DMS79 (cell line): ENCODE data around the gene PLBD2.

Experiments
- DNase-seq: peaks from one replicate; lab custom pipeline; 2025; lab: John Stamatoyannopoulos, UW

Gene PLBD2

GRCh38 chr12:113358381-113359132, at the start of gene PLBD2:
PLBD2 (plus strand) TSS chr12:113358587; CDS start chr12:113358601, 14 bp downstream.
- peak; percentile 82 for DNase-seq

- no peak for DNase-seq
Observed at GRCh38 chr12:113310489-113310888, 47.9 kb upstream of the PLBD2 start.

GRCh38 chr12:113314121-113314529, 44.3 kb upstream of the PLBD2 start:
- DNase-seq, result no peak

GRCh38 chr12:113315358-113315757, 43.0 kb upstream of the PLBD2 start:
- no peak for DNase-seq

- DNase-seq, result no peak
Observed at GRCh38 chr12:113316155-113316554, 42.2 kb upstream of the PLBD2 start.

GRCh38 chr12:113317122-113317521, 41.3 kb upstream of the PLBD2 start:
- DNase-seq, result no peak

- DNase-seq, result no peak
Observed at GRCh38 chr12:113318046-113318656, 40.2 kb upstream of the PLBD2 start.

- DNase-seq, result no peak
Observed at GRCh38 chr12:113318900-113319628, 39.3 kb upstream of the PLBD2 start.

- DNase-seq, result no peak
Observed at GRCh38 chr12:113320401-113320800, 38.0 kb upstream of the PLBD2 start.

- DNase-seq, result no peak
Observed at GRCh38 chr12:113322343-113322742, 36.0 kb upstream of the PLBD2 start.

GRCh38 chr12:113325916-113326315, 32.5 kb upstream of the PLBD2 start:
- no peak for DNase-seq

GRCh38 chr12:113326775-113327395, 31.5 kb upstream of the PLBD2 start:
- DNase-seq, result no peak

- DNase-seq, result no peak
Observed at GRCh38 chr12:113328368-113328889, 30.0 kb upstream of the PLBD2 start.

GRCh38 chr12:113329022-113329790, 29.2 kb upstream of the PLBD2 start:
- no peak for DNase-seq

GRCh38 chr12:113329791-113330417, 28.5 kb upstream of the PLBD2 start:
- no peak for DNase-seq

GRCh38 chr12:113330505-113330904, 27.9 kb upstream of the PLBD2 start:
- no peak for DNase-seq

GRCh38 chr12:113332688-113333417, 25.5 kb upstream of the PLBD2 start:
- no peak for DNase-seq

- no peak for DNase-seq
Observed at GRCh38 chr12:113333418-113333750, 25.0 kb upstream of the PLBD2 start.

- DNase-seq, result no peak
Observed at GRCh38 chr12:113333877-113334785, 24.3 kb upstream of the PLBD2 start.
